SK-N-SH treated with all-trans-retinoic acid at 6 μM for 48 hours (cell line): Measurements from ENCODE around the gene TADA1.

Experiments
- ATAC-seq: fragments of 200-7000 bp; cut with Tn5 transposase; 3 replicates; pipeline ENCODE4 v1.9.1; 2020; ENCODE audit warnings: mild to moderate bottlenecking, moderate library complexity
- ARNTL ChIP-seq: fragments of 450-650 bp; formaldehyde crosslinking; IDR thresholded peaks from 2 replicates; pipeline ENCODE4 v1.5.0; 2020; ENCODE audit warnings: low read depth, mild to moderate bottlenecking, moderate library complexity, borderline replicate concordance
- BACH2 ChIP-seq: fragments of 250-450 bp; sonication (Bioruptor Pico); IDR thresholded peaks from 2 replicates; pipeline ENCODE4 v1.9.0; 2021; ENCODE audit warnings: mild to moderate bottlenecking, borderline replicate concordance
- CSDC2 ChIP-seq: fragments of 250-450 bp; sonication (Bioruptor Pico); IDR thresholded peaks from 2 replicates; pipeline ENCODE4 v1.5.0; 2020; ENCODE audit warnings: mild to moderate bottlenecking, moderate library complexity
- ESRRG ChIP-seq: fragments of 250-450 bp; sonication (Bioruptor Pico); IDR thresholded peaks from 2 replicates; pipeline ENCODE4 v1.6.1; 2021; ENCODE audit warnings: mild to moderate bottlenecking
- GLIS3 ChIP-seq: fragments of 250-450 bp; sonication (Bioruptor Pico); IDR thresholded peaks from 2 replicates; pipeline ENCODE4 v1.5.0; 2020; ENCODE audit warnings: mild to moderate bottlenecking, moderate library complexity
- ISL1 ChIP-seq: fragments of 250-450 bp; sonication (Bioruptor Pico); IDR thresholded peaks from 2 replicates; pipeline ENCODE4 v2.1.2; 2022; ENCODE audit warnings: mild to moderate bottlenecking, moderate library complexity
- OSR1 ChIP-seq: fragments of 250-450 bp; sonication (Bioruptor Pico); IDR thresholded peaks from 2 replicates; pipeline ENCODE4 v1.8.0; 2022; ENCODE audit warnings: moderate library complexity, mild to moderate bottlenecking, inconsistent platforms
- PPARA ChIP-seq: fragments of 250-450 bp; sonication (Bioruptor Pico); IDR thresholded peaks from 2 replicates; pipeline ENCODE4 v1.5.0; 2020; ENCODE audit warnings: mild to moderate bottlenecking, borderline replicate concordance
- RARB ChIP-seq: fragments of 250-450 bp; sonication (Bioruptor Pico); IDR thresholded peaks from 2 replicates; pipeline ENCODE4 v1.8.0; 2021; ENCODE audit warnings: mild to moderate bottlenecking, moderate library complexity
- SNAI2 ChIP-seq: fragments of 250-450 bp; sonication (Bioruptor Pico); IDR thresholded peaks from 2 replicates; pipeline ENCODE4 v1.5.0; 2020; ENCODE audit warnings: mild to moderate bottlenecking, moderate library complexity
- TCF4 ChIP-seq: fragments of 250-450 bp; sonication (Bioruptor Pico); IDR thresholded peaks from 2 replicates; pipeline ENCODE4 v1.8.0; 2021; ENCODE audit warnings: mild to moderate bottlenecking, moderate library complexity, borderline replicate concordance
- TOX ChIP-seq: fragments of 250-450 bp; sonication (Bioruptor Pico); IDR thresholded peaks from 2 replicates; pipeline ENCODE4 v1.8.0; 2021; ENCODE audit warnings: mild to moderate bottlenecking, moderate library complexity, borderline replicate concordance
- ZC3H10 ChIP-seq: fragments of 250-450 bp; sonication (Bioruptor Pico); IDR thresholded peaks from 2 replicates; pipeline ENCODE4 v1.5.1; 2021; ENCODE audit warnings: mild to moderate bottlenecking, moderate library complexity
- ZFP3 ChIP-seq: fragments of 250-450 bp; sonication (Bioruptor Pico); IDR thresholded peaks from 2 replicates; pipeline ENCODE4 v1.5.0; 2020; ENCODE audit warnings: mild to moderate bottlenecking, moderate library complexity
- ZFP30 ChIP-seq: fragments of 450-650 bp; formaldehyde crosslinking; IDR thresholded peaks from 2 replicates; pipeline ENCODE4 v1.5.0; 2022; ENCODE audit warnings: mild to moderate bottlenecking, moderate library complexity
- ZNF565 ChIP-seq: fragments of 450-650 bp; formaldehyde crosslinking; conservative IDR thresholded peaks from 2 replicates; pipeline ENCODE4 v1.5.0; 2020; ENCODE audit warnings: low read depth, mild to moderate bottlenecking, moderate library complexity
- ZNF70 ChIP-seq: fragments of 450-650 bp; formaldehyde crosslinking; IDR thresholded peaks from 2 replicates; pipeline ENCODE4 v1.5.0; 2020; ENCODE audit warnings: mild to moderate bottlenecking, moderate library complexity
- ZNF8 ChIP-seq: fragments of 450-650 bp; formaldehyde crosslinking; IDR thresholded peaks from 2 replicates; pipeline ENCODE4 v1.5.0; 2020; ENCODE audit warnings: mild to moderate bottlenecking, moderate library complexity
- TF ChIP-seq, protein P1 (sequence below): fragments of 250-450 bp; sonication (Bioruptor Pico); IDR thresholded peaks from 2 replicates; pipeline ENCODE4 v1.5.1; 2021; ENCODE audit warnings: mild to moderate bottlenecking, moderate library complexity
- TF ChIP-seq, protein P2 (sequence below): fragments of 250-450 bp; sonication (Bioruptor Pico); IDR thresholded peaks from 2 replicates; pipeline ENCODE4 v1.5.0; 2020; ENCODE audit warnings: mild to moderate bottlenecking, moderate library complexity
- TF ChIP-seq, protein P3 (sequence below): fragments of 250-450 bp; sonication (Bioruptor Pico); IDR thresholded peaks from 2 replicates; pipeline ENCODE4 v1.8.0; 2021; ENCODE audit warnings: low read depth, mild to moderate bottlenecking, moderate library complexity, borderline replicate concordance
- TF ChIP-seq, protein P4 (sequence below): fragments of 250-450 bp; sonication (Bioruptor Pico); IDR thresholded peaks from 2 replicates; pipeline ENCODE4 v1.8.0; 2020; ENCODE audit warnings: mild to moderate bottlenecking, moderate library complexity, borderline replicate concordance
- TF ChIP-seq, protein P5 (sequence below): fragments of 250-450 bp; sonication (Bioruptor Pico); IDR thresholded peaks from 2 replicates; pipeline ENCODE4 v1.5.1; 2020; ENCODE audit warnings: low read depth, mild to moderate bottlenecking, moderate library complexity

The TADA1 gene

DNA sequence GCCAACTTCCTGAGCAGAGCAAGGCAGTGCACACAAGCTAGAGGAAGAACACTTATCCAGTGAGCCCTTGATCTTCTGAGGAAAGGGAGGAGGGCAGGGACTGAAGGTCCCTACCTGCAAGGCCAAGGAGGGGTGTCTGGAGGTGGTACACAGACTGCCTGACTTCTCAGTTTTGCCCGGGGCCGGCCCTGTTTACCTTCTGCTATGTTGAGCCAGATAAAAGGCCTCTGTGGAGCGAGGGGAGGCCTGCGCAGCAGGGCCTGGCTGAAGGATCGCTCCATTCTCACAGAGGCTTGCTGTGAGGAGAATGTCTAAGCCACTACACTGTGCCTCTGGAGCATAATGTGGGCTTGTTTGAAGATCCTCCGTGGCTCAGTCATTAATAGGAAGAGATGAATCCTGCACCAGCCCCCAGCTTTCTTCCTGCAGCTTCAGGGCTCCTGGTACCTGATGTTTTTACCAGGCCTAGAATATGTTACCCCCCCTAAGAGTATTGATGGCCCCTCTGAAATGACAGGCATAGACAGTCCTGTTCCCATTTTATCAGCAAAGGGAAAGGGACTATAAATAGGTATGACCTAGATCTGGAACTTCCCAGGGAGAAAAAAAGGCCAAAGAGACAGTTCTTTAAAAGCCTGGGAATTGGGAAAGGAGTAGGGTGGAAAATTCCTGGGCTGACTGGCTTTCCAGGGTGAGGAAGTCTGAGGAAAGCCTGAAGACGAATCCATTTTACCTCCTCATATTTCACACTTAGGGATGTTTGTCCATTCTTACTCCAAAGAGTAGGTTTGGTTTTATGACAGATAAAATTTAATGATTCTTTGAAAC is 32.1 kb downstream of the TADA1 start:
- TF ChIP-seq, protein P1, sequence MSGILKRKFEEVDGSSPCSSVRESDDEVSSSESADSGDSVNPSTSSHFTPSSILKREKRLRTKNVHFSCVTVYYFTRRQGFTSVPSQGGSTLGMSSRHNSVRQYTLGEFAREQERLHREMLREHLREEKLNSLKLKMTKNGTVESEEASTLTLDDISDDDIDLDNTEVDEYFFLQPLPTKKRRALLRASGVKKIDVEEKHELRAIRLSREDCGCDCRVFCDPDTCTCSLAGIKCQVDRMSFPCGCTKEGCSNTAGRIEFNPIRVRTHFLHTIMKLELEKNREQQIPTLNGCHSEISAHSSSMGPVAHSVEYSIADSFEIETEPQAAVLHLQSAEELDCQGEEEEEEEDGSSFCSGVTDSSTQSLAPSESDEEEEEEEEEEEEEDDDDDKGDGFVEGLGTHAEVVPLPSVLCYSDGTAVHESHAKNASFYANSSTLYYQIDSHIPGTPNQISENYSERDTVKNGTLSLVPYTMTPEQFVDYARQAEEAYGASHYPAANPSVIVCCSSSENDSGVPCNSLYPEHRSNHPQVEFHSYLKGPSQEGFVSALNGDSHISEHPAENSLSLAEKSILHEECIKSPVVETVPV (CRISPR knock-in tag): no peak
- TF ChIP-seq BACH2 (CRISPR knock-in tag) (no peak), ZNF8 (CRISPR knock-in tag) (no peak), ESRRG (CRISPR knock-in tag) (no peak), ISL1 (CRISPR knock-in tag) (no peak), ZC3H10 (no peak), RARB (CRISPR knock-in tag) (no peak), PPARA (no peak), CSDC2 (no peak), ZFP3 (CRISPR knock-in tag) (no peak), ARNTL (CRISPR knock-in tag) (no peak), OSR1 (CRISPR knock-in tag) (no peak), GLIS3 (CRISPR knock-in tag) (no peak), ZNF70 (CRISPR knock-in tag) (no peak), SNAI2 (CRISPR knock-in tag) (no peak)
- TF ChIP-seq, protein P2, sequence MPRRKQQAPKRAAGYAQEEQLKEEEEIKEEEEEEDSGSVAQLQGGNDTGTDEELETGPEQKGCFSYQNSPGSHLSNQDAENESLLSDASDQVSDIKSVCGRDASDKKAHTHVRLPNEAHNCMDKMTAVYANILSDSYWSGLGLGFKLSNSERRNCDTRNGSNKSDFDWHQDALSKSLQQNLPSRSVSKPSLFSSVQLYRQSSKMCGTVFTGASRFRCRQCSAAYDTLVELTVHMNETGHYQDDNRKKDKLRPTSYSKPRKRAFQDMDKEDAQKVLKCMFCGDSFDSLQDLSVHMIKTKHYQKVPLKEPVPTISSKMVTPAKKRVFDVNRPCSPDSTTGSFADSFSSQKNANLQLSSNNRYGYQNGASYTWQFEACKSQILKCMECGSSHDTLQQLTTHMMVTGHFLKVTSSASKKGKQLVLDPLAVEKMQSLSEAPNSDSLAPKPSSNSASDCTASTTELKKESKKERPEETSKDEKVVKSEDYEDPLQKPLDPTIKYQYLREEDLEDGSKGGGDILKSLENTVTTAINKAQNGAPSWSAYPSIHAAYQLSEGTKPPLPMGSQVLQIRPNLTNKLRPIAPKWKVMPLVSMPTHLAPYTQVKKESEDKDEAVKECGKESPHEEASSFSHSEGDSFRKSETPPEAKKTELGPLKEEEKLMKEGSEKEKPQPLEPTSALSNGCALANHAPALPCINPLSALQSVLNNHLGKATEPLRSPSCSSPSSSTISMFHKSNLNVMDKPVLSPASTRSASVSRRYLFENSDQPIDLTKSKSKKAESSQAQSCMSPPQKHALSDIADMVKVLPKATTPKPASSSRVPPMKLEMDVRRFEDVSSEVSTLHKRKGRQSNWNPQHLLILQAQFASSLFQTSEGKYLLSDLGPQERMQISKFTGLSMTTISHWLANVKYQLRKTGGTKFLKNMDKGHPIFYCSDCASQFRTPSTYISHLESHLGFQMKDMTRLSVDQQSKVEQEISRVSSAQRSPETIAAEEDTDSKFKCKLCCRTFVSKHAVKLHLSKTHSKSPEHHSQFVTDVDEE (CRISPR knock-in tag): no peak
- TF ChIP-seq, protein P3, sequence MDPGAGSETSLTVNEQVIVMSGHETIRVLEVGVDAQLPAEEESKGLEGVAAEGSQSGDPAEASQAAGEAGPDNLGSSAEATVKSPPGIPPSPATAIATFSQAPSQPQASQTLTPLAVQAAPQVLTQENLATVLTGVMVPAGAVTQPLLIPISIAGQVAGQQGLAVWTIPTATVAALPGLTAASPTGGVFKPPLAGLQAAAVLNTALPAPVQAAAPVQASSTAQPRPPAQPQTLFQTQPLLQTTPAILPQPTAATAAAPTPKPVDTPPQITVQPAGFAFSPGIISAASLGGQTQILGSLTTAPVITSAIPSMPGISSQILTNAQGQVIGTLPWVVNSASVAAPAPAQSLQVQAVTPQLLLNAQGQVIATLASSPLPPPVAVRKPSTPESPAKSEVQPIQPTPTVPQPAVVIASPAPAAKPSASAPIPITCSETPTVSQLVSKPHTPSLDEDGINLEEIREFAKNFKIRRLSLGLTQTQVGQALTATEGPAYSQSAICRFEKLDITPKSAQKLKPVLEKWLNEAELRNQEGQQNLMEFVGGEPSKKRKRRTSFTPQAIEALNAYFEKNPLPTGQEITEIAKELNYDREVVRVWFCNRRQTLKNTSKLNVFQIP: no peak
- TF ChIP-seq, protein P4, sequence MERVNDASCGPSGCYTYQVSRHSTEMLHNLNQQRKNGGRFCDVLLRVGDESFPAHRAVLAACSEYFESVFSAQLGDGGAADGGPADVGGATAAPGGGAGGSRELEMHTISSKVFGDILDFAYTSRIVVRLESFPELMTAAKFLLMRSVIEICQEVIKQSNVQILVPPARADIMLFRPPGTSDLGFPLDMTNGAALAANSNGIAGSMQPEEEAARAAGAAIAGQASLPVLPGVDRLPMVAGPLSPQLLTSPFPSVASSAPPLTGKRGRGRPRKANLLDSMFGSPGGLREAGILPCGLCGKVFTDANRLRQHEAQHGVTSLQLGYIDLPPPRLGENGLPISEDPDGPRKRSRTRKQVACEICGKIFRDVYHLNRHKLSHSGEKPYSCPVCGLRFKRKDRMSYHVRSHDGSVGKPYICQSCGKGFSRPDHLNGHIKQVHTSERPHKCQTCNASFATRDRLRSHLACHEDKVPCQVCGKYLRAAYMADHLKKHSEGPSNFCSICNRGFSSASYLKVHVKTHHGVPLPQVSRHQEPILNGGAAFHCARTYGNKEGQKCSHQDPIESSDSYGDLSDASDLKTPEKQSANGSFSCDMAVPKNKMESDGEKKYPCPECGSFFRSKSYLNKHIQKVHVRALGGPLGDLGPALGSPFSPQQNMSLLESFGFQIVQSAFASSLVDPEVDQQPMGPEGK (CRISPR knock-in tag): no peak
- TF ChIP-seq, protein P5, sequence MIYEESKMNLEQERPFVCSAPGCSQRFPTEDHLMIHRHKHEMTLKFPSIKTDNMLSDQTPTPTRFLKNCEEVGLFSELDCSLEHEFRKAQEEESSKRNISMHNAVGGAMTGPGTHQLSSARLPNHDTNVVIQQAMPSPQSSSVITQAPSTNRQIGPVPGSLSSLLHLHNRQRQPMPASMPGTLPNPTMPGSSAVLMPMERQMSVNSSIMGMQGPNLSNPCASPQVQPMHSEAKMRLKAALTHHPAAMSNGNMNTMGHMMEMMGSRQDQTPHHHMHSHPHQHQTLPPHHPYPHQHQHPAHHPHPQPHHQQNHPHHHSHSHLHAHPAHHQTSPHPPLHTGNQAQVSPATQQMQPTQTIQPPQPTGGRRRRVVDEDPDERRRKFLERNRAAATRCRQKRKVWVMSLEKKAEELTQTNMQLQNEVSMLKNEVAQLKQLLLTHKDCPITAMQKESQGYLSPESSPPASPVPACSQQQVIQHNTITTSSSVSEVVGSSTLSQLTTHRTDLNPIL (CRISPR knock-in tag): no peak
- no peak for ATAC-seq

DNA sequence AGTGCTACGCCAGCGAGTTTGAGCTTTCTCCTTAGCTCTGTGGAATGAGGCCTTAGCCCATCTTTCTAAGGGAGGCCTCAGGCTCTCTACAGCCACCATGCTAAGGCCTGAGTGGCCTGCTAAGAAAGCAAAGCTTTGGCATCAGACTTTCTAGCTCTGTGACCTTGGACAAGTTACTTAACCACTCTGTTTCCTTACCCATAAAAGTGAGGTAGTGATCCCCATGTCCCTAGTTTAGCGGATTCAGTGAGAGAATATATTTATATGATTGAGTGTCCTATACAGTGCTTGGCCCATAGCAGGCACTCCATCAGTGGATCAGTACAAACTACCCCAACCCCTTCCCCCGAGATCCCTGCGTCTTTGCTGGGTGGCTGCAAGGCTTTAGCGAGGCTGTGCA is 32.7 kb downstream of the TADA1 start:
- no peak for ATAC-seq
- TF ChIP-seq RARB (CRISPR knock-in tag): no peak
- TF ChIP-seq, protein P2 (CRISPR knock-in tag): no peak
- no peak for TF ChIP-seq CSDC2
- no peak for TF ChIP-seq ZNF565 (CRISPR knock-in tag)
- no peak for TF ChIP-seq GLIS3 (CRISPR knock-in tag)
- TF ChIP-seq ZNF70 (CRISPR knock-in tag): no peak
- no peak for TF ChIP-seq ARNTL (CRISPR knock-in tag)
- TF ChIP-seq, protein P5 (CRISPR knock-in tag): no peak
- no peak for TF ChIP-seq ZFP3 (CRISPR knock-in tag)
- no peak for TF ChIP-seq TCF4 (CRISPR knock-in tag)
- no peak for TF ChIP-seq ISL1 (CRISPR knock-in tag)
- TF ChIP-seq PPARA: no peak
- no peak for TF ChIP-seq ZFP30 (CRISPR knock-in tag)
- TF ChIP-seq, protein P4 (CRISPR knock-in tag): no peak
- TF ChIP-seq ZNF8 (CRISPR knock-in tag): no peak
- TF ChIP-seq SNAI2 (CRISPR knock-in tag): no peak
- no peak for TF ChIP-seq TOX (CRISPR knock-in tag)
